Glutamatergic neuron (in vitro differentiated cells): Measurements from ENCODE around the gene KIF6. TPM values are rescaled to one million over a fixed set of nuclear protein-coding genes. Genes with fewer than 3 reads are reported as not detected.
"Not testable (repeated sequence)": the region's sequence is repeated elsewhere in the genome, so short reads cannot be mapped to it uniquely, and the experiment has no call there.

Experiments
- DNase-seq: peaks from one replicate; pipeline ENCODE4 v3.0.0; 2022
- H3K27ac Mint-ChIP-seq: one replicate; pipeline ENCODE4 v1.8.0; 2020; ENCODE audit warnings: mild to moderate bottlenecking, mixed read lengths, inconsistent platforms; ENCODE audit not compliant: unreplicated experiment
- H3K27me3 Mint-ChIP-seq: one replicate; pipeline ENCODE4 v1.8.0; 2020; ENCODE audit warnings: mild to moderate bottlenecking, moderate library complexity, mixed read lengths, inconsistent platforms; ENCODE audit not compliant: unreplicated experiment
- H3K36me3 Mint-ChIP-seq: one replicate; pipeline ENCODE4 v1.8.0; 2020; ENCODE audit warnings: mild to moderate bottlenecking, mixed read lengths, inconsistent platforms; ENCODE audit not compliant: unreplicated experiment
- H3K4me1 Mint-ChIP-seq: one replicate; pipeline ENCODE4 v1.8.0; 2020; ENCODE audit warnings: mild to moderate bottlenecking, low read depth, mixed read lengths, inconsistent platforms; ENCODE audit not compliant: unreplicated experiment
- H3K4me3 Mint-ChIP-seq: one replicate; pipeline ENCODE4 v1.8.0; 2020; ENCODE audit warnings: mild to moderate bottlenecking, mixed read lengths, inconsistent platforms; ENCODE audit not compliant: unreplicated experiment
- H3K9me3 Mint-ChIP-seq: one replicate; pipeline ENCODE4 v1.8.0; 2020; ENCODE audit warnings: mild to moderate bottlenecking, moderate library complexity, mixed read lengths, inconsistent platforms; ENCODE audit not compliant: unreplicated experiment
- total RNA-seq: library from RNA; stranded (reverse); fragmentation: NEBNext Ultra II Directional; extraction: Animal tissue kit (Norgen Biotek cat#: 25700); gene quantifications from one replicate; pipeline ENCODE4 v1.2.1, GENCODE V29; 2021; ENCODE audit not compliant: unreplicated experiment
- TF ChIP-seq, protein P1 (sequence below): fragments of 200-600 bp; sonication (generic); IDR thresholded peaks from one replicate; pipeline ENCODE4 v1.5.0; 2021; ENCODE audit not compliant: partially characterized antibody, unreplicated experiment

KIF6 gene
- total RNA-seq, 1 donor from 2014 or later, result 1.1 TPM

DNA sequence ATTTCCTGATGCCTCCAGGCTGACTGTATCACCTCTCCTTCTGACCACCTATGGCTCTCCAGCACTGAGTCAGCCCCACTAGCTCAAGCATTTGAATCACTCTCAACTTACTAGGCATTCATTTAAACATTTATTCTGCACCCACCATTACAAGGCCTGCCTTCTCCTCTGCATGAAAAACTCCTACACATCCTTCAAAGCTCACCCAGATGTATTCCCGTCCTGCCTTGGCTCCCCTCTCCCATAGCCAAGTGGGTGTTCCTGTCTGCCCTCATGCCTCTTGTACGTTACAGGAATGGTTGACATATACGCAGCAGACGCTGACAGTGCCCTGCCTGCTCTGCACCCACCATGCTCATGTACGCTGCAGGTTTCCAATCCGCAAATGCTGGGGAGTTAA is 432.6 kb downstream of the KIF6 start:
- H3K4me3 Mint-ChIP-seq, result no peak overlapping the region
- peaks cover 4% of the 10 kb centered on the region for H3K27me3 Mint-ChIP-seq
- H3K9me3 Mint-ChIP-seq, result peaks cover 3% of the 10 kb centered on the region
- H3K4me1 Mint-ChIP-seq, result peaks cover 4% of the 10 kb centered on the region
- H3K36me3 Mint-ChIP-seq, result no peaks in the 10 kb centered on the region
- TF ChIP-seq, protein P1, sequence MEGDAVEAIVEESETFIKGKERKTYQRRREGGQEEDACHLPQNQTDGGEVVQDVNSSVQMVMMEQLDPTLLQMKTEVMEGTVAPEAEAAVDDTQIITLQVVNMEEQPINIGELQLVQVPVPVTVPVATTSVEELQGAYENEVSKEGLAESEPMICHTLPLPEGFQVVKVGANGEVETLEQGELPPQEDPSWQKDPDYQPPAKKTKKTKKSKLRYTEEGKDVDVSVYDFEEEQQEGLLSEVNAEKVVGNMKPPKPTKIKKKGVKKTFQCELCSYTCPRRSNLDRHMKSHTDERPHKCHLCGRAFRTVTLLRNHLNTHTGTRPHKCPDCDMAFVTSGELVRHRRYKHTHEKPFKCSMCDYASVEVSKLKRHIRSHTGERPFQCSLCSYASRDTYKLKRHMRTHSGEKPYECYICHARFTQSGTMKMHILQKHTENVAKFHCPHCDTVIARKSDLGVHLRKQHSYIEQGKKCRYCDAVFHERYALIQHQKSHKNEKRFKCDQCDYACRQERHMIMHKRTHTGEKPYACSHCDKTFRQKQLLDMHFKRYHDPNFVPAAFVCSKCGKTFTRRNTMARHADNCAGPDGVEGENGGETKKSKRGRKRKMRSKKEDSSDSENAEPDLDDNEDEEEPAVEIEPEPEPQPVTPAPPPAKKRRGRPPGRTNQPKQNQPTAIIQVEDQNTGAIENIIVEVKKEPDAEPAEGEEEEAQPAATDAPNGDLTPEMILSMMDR, result no peak
- H3K27ac Mint-ChIP-seq, result no peak overlapping the region
- DNase-seq, result no peak

DNA sequence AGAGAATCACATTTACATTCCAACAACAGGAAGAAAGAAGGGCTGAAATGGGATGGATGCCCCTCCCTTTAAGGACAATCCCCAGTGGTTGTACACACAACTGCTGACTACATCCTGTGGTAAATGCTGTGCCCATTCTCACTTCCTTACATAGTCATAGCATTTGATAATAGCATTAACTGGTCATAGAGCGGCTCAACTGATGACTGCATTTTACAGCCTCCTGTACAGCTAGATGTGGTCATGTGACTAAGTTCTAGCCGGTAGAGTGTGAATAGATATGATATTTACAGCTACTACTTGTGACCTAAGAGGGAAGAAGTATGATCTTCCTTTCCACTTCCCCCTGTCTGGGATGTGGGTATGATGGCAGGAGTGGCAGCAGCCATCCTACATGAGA is 435.7 kb downstream of the KIF6 start:
- Mint-ChIP-seq H3K4me3 (no peak overlapping the region), H3K4me1 (no peaks in the 10 kb centered on the region), H3K36me3 (no peaks in the 10 kb centered on the region), H3K27me3 (peaks cover 4% of the 10 kb centered on the region), H3K9me3 (peaks cover 2% of the 10 kb centered on the region), H3K27ac (no peak overlapping the region)
- TF ChIP-seq, protein P1, result no peak
- DNase-seq, result no peak

DNA sequence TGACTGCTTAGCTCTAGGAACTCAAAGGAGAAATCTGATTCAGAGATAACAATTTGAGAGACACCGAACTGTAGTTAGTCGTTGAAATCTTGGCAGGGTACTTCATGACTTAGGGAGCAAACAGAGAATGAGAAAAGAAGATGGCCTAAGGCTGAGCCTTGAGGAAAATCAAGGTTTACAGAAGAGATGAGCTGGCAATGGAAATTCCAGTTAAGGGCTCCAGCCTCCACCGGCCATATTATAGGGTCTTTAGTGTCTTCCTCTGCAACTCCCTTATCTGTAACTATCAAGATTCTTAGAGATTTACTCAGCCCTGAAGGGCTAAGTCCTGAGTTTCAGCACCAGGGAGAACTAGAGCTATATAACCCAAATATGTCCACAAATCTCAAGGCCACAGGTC is 437.6 kb downstream of the KIF6 start:
- no peak for DNase-seq
- peaks cover 4% of the 10 kb centered on the region for H3K27me3 Mint-ChIP-seq
- H3K4me3 Mint-ChIP-seq, result no peak overlapping the region
- H3K36me3 Mint-ChIP-seq, result no peaks in the 10 kb centered on the region
- H3K4me1 Mint-ChIP-seq, result no peaks in the 10 kb centered on the region
- no peak overlapping the region for H3K27ac Mint-ChIP-seq
- TF ChIP-seq, protein P1, result no peak
- peaks cover 2% of the 10 kb centered on the region for H3K9me3 Mint-ChIP-seq

DNA sequence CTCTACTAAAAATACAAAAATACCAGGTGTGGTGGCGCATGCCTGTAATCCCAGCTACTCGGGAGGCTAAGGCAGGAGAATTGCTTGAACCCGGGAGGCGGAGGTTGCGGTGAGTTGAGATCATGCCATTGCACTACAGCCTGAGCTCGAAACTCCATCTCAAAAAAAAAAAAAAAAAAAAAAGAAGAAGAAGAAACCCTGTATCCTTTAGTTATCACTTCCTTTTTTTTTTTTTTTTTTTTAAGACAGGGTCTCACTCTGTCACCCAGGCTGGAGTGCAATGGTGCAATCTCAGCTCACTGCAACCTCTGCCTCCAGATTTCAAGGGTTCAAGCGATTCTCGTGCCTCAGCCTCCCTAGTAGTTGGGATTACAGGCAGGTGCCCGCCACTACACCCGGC is 438.6 kb downstream of the KIF6 start:
- not testable (repeated sequence) for H3K9me3 Mint-ChIP-seq

DNA sequence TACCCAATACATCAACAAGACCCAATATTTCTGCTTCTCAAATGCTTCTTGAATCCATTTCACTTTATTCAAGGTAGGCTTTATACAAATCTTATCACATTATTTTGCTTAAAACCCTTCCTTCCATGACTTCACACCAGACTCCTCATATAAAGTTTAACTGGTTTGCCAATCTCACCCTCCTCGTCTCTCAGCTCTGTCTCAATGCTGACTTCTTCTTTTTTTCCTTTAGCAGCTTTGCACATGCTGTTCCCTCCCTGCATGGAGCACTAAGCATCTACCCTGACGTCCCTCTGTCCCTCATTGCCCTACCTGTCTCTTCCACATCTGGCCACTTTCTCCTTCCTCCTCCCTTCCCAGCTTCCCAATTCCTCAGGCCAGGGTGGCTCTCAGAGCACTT is 442.4 kb downstream of the KIF6 start:
- H3K27ac Mint-ChIP-seq, result no peak overlapping the region
- DNase-seq, result no peak
- H3K4me3 Mint-ChIP-seq, result no peak overlapping the region
- TF ChIP-seq, protein P1, result no peak
- H3K36me3 Mint-ChIP-seq, result no peaks in the 10 kb centered on the region
- peaks cover 2% of the 10 kb centered on the region for H3K9me3 Mint-ChIP-seq
- H3K27me3 Mint-ChIP-seq, result peaks cover 1% of the 10 kb centered on the region
- H3K4me1 Mint-ChIP-seq, result no peaks in the 10 kb centered on the region

More for the DNA sequence above, 438.6 kb downstream of the KIF6 start:
- not testable (repeated sequence) for H3K27ac Mint-ChIP-seq, DNase-seq, H3K4me1 Mint-ChIP-seq, H3K36me3 Mint-ChIP-seq, H3K27me3 Mint-ChIP-seq, H3K4me3 Mint-ChIP-seq
